Suppressor macrophage treated with lipopolysaccharide for 1 hour (primary cell): ENCODE results near the gene HECTD3.
A peak's percentile ranks its signal among the peaks of the same experiment; 100 is the strongest.
"Not testable (repeated sequence)": the region's sequence is repeated elsewhere in the genome, so short reads cannot be mapped to it uniquely, and the experiment has no call there.

ENCODE experiments used
- DNase-seq, 3 donors: peaks; one replicate each; pipeline ENCODE4 v3.0.0-alpha.2; 2020 to 2022

The HECTD3 gene

GRCh38 chr1:45013551-45014209 is 2.6 kb upstream of the HECTD3 start:
- DNase-seq: no peak

- peak; percentile 63 to 71 (median 63) for DNase-seq
These were observed 1.6 kb upstream of the HECTD3 start for GRCh38 chr1:45012639-45013278.

GRCh38 chr1:45011837-45012638 is 914 bp upstream of the HECTD3 start, which contains the start of gene UROD:
Gene UROD, plus strand, starts transcription at chr1:45012254. Its CDS starts 12 bp downstream, at chr1:45012266.
- DNase-seq: peak; percentile 96 to 98 (median 97)

- peak in 2 of 3 donors; percentile 19 to 34 for DNase-seq
These were observed 919 bp downstream of the HECTD3 start for GRCh38 chr1:45009956-45010854.

GRCh38 chr1:45009296-45009865 is 1.7 kb downstream of the HECTD3 start:
- DNase-seq: no peak

- DNase-seq: peak in 1 of 3 donors; percentile 13
These were observed 2.6 kb downstream of the HECTD3 start for GRCh38 chr1:45008516-45008915.

GRCh38 chr1:45008076-45008475 is 3.0 kb downstream of the HECTD3 start:
- DNase-seq: peak in 1 of 3 donors; percentile 16

GRCh38 chr1:45007311-45007710 is 3.8 kb downstream of the HECTD3 start:
- DNase-seq: peak in 1 of 3 donors; percentile 11

- no peak for DNase-seq
These were observed 5.4 kb downstream of the HECTD3 start for GRCh38 chr1:45005761-45006160.

GRCh38 chr1:45004281-45004920 is 6.7 kb downstream of the HECTD3 start:
- DNase-seq: no peak

GRCh38 chr1:45003741-45004140 is 7.4 kb downstream of the HECTD3 start:
- DNase-seq: no peak

GRCh38 chr1:45002650-45003645 is 8.2 kb downstream of the HECTD3 start:
- no peak for DNase-seq

GRCh38 chr1:45001576-45001975 is 9.5 kb downstream of the HECTD3 start:
- not testable (repeated sequence) for DNase-seq

- peak; percentile 44 to 67 (median 58) for DNase-seq
These were observed 10.1 kb downstream of the HECTD3 start for GRCh38 chr1:45001011-45001481.

- no peak for DNase-seq
These were observed 11.9 kb downstream of the HECTD3 start for GRCh38 chr1:44999232-44999631.

- DNase-seq: no peak
These were observed 15.5 kb downstream of the HECTD3 start for GRCh38 chr1:44995467-44996238.

GRCh38 chr1:44994309-44994898 is 16.7 kb downstream of the HECTD3 start:
- DNase-seq: no peak

GRCh38 chr1:44988531-44989156 is 22.5 kb downstream of the HECTD3 start:
- no peak for DNase-seq
